HFF-Myc (cell line): Measurements from ENCODE around the gene C16orf74.

Experiments
- DNase-seq: peaks from one replicate; pipeline ENCODE4 v3.0.0-alpha.2; 2011; ENCODE audit warnings: low read depth; ENCODE audit errors: extremely low read depth
- H3K4me3 ChIP-seq: replicated peaks from 2 replicates; pipeline ENCODE4 v1.5.1; 2011; ENCODE audit warnings: low read depth, mild to moderate bottlenecking, control low read depth, low read length
- CTCF ChIP-seq: IDR thresholded peaks from 2 replicates; pipeline ENCODE4 v1.5.1; 2012; ENCODE audit warnings: mild to moderate bottlenecking, low read depth, low read length, control low read depth; ENCODE audit errors: missing control alignments

Gene C16orf74

GRCh38 chr16:85735946-85736345 is 14.9 kb downstream of the C16orf74 start:
- DNase-seq = no peak
- no peak for TF ChIP-seq CTCF
- H3K4me3 ChIP-seq = no peak overlapping the region

GRCh38 chr16:85735225-85735635 is 15.7 kb downstream of the C16orf74 start:
- TF ChIP-seq CTCF = no peak
- H3K4me3 ChIP-seq = no peak overlapping the region
- no peak for DNase-seq

GRCh38 chr16:85734311-85735017 is 16.4 kb downstream of the C16orf74 start:
- H3K4me3 ChIP-seq = no peak overlapping the region
- TF ChIP-seq CTCF = no peak
- DNase-seq = no peak

- no peak overlapping the region for H3K4me3 ChIP-seq
- TF ChIP-seq CTCF = no peak
- DNase-seq = no peak
Observed at GRCh38 chr16:85733839-85734170, 17.1 kb downstream of the C16orf74 start.

- no peak overlapping the region for H3K4me3 ChIP-seq
- DNase-seq = no peak
- no peak for TF ChIP-seq CTCF
Observed at GRCh38 chr16:85733155-85733838, 17.6 kb downstream of the C16orf74 start.

GRCh38 chr16:85731179-85731578 is 19.7 kb downstream of the C16orf74 start:
- no peak for TF ChIP-seq CTCF
- DNase-seq = no peak
- no peak overlapping the region for H3K4me3 ChIP-seq

- no peak for TF ChIP-seq CTCF
- H3K4me3 ChIP-seq = no peak overlapping the region
- DNase-seq = no peak
Observed at GRCh38 chr16:85730186-85730465, 20.8 kb downstream of the C16orf74 start.
